MCF 10A (cell line): Measurements from ENCODE around the gene SLC1A7. TPM values are rescaled to one million over a fixed set of nuclear protein-coding genes. Genes with fewer than 3 reads are reported as not detected.

Source experiments
- BruUV-seq: library from RNA; stranded (reverse); fragments of 400-500 nt; replicated peaks from 2 replicates; lab custom pipeline; 2021; lab: Mats Ljungman, UMichigan
- CTCF ChIA-PET: fragments of 300-600 bp; sonication (Branson Sonifier 250); formaldehyde crosslinking; extraction: SDS; loops from one replicate; lab custom pipeline; 2021; ENCODE audit warnings: antibody characterized with exemption, inconsistent platforms; lab: Yijun Ruan, JAX
- POLR2A ChIA-PET: fragments of 300-600, 350-650 bp; sonication (Branson Sonifier 250); formaldehyde crosslinking; extraction: SDS; loops from one replicate; lab custom pipeline; 2020; ENCODE audit warnings: antibody characterized with exemption, inconsistent platforms; lab: Yijun Ruan, JAX
- DNase-seq: peaks from one replicate; pipeline ENCODE4 v3.0.0-alpha.2; 2018; ENCODE audit not compliant: unreplicated experiment
- H3K27ac Mint-ChIP-seq: one replicate; pipeline ENCODE4 v1.8.0; 2022; ENCODE audit warnings: mild to moderate bottlenecking, low read depth, mixed read lengths; ENCODE audit not compliant: unreplicated experiment
- H3K27me3 Mint-ChIP-seq: one replicate; pipeline ENCODE4 v1.8.0; 2022; ENCODE audit warnings: mixed read lengths; ENCODE audit not compliant: insufficient read depth, unreplicated experiment
- H3K36me3 Mint-ChIP-seq: one replicate; pipeline ENCODE4 v1.8.0; 2022; ENCODE audit warnings: mild to moderate bottlenecking, moderate library complexity, mixed read lengths; ENCODE audit not compliant: insufficient read depth, unreplicated experiment
- H3K4me1 Mint-ChIP-seq: one replicate; pipeline ENCODE4 v1.8.0; 2022; ENCODE audit warnings: mixed read lengths; ENCODE audit not compliant: insufficient read depth, unreplicated experiment
- H3K4me3 Mint-ChIP-seq: one replicate; pipeline ENCODE4 v1.8.0; 2022; ENCODE audit warnings: mild to moderate bottlenecking, moderate library complexity, mixed read lengths; ENCODE audit not compliant: unreplicated experiment
- H3K9me3 Mint-ChIP-seq: one replicate; pipeline ENCODE4 v1.8.0; 2022; ENCODE audit warnings: mixed read lengths; ENCODE audit not compliant: unreplicated experiment
- intact Hi-C: fragments of 100-400 bp; cut with micrococcal nuclease; formaldehyde crosslinking; loops from 2 replicates; pipeline ENCODE4 v1.14.1; 2022
- total RNA-seq: library from RNA; stranded (reverse); gene quantifications from 2 replicates; pipeline ENCODE4 v1.2.3, GENCODE V29; 2022
- TF ChIP-seq, protein P1 (sequence below): fragments of 200-600 bp; IDR thresholded peaks from one replicate; pipeline ENCODE4 v1.8.0; 2022; ENCODE audit warnings: antibody characterized with exemption, mild to moderate bottlenecking; ENCODE audit not compliant: unreplicated experiment

SLC1A7 gene
- total RNA-seq, 1 experiment from 2014 or later, result not detected

DNA sequence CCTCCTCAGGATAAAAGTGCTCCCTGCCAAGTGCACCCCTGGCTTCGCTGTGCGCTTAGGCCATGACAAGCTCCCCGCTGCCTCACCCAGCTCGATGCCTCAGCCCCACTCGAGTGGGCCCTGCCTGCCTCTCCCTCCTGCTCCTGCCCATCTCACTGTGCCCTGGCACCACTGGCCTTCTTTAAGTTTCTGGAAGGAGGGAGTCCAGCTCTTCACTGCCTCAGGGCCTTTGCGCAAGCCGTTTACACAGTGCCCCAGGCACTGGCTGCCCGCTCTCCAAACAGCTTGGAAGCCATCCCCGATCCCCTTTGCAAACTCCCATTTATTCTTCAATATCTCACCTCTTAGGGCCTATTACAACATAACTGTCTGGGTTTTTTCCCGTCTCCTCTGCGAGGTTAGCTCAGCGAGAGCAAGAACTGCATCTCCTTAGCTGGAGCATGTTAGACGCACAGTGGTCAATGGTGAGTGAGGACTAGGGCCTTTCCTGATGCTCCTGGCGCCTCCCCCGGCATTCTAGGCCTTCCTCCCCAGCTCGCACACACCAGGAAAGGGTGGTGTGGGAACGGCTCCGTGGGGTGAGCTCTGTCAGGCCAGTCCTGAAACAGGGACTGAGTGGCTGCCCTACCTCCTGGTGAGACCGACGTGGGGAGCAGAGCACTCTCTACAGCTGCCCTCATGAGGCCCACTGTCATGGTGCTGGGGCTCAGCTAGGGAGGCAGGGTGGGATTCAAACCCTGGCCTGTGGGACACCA is 48.5 kb downstream of the SLC1A7 start:
- H3K27me3 Mint-ChIP-seq, result no peaks in the 10 kb centered on the region
- H3K27ac Mint-ChIP-seq, result no peak overlapping the region
- H3K4me1 Mint-ChIP-seq, result no peaks in the 10 kb centered on the region
- H3K36me3 Mint-ChIP-seq, result no peaks in the 10 kb centered on the region
- no peak overlapping the region for H3K4me3 Mint-ChIP-seq
- DNase-seq, result no peak
- intact Hi-C loops, result no loop called here
- ChIA-PET CTCF (interaction anchor here (0.7 kb wide), 1 partner anchor 1299 kb away, joined by 3 read pairs; no protein-coding TSS in a partner anchor), POLR2A (interaction anchor here (0.6 kb wide), 1 partner anchor 79 kb away, joined by 3 read pairs; no protein-coding TSS in a partner anchor)
- no peaks in the 10 kb centered on the region for H3K9me3 Mint-ChIP-seq
- BruUV-seq, result no TSS peak
- TF ChIP-seq, protein P1, sequence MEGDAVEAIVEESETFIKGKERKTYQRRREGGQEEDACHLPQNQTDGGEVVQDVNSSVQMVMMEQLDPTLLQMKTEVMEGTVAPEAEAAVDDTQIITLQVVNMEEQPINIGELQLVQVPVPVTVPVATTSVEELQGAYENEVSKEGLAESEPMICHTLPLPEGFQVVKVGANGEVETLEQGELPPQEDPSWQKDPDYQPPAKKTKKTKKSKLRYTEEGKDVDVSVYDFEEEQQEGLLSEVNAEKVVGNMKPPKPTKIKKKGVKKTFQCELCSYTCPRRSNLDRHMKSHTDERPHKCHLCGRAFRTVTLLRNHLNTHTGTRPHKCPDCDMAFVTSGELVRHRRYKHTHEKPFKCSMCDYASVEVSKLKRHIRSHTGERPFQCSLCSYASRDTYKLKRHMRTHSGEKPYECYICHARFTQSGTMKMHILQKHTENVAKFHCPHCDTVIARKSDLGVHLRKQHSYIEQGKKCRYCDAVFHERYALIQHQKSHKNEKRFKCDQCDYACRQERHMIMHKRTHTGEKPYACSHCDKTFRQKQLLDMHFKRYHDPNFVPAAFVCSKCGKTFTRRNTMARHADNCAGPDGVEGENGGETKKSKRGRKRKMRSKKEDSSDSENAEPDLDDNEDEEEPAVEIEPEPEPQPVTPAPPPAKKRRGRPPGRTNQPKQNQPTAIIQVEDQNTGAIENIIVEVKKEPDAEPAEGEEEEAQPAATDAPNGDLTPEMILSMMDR, result no peak

- BruUV-seq, result no TSS peak
- TF ChIP-seq, protein P1, result no peak
- Mint-ChIP-seq H3K9me3 (no peaks in the 10 kb centered on the region), H3K36me3 (no peaks in the 10 kb centered on the region), H3K27me3 (no peaks in the 10 kb centered on the region), H3K27ac (no peak overlapping the region), H3K4me1 (no peaks in the 10 kb centered on the region), H3K4me3 (no peak overlapping the region)
- ChIA-PET CTCF (no interaction called here), POLR2A (interaction anchor here (0.6 kb wide), 1 partner anchor 78 kb away, joined by 3 read pairs; no protein-coding TSS in a partner anchor)
- no peak for DNase-seq
- intact Hi-C loops, result no loop called here
Observed at GRCh38 chr1:53093451-53093754, 49.0 kb downstream of the SLC1A7 start.

DNA sequence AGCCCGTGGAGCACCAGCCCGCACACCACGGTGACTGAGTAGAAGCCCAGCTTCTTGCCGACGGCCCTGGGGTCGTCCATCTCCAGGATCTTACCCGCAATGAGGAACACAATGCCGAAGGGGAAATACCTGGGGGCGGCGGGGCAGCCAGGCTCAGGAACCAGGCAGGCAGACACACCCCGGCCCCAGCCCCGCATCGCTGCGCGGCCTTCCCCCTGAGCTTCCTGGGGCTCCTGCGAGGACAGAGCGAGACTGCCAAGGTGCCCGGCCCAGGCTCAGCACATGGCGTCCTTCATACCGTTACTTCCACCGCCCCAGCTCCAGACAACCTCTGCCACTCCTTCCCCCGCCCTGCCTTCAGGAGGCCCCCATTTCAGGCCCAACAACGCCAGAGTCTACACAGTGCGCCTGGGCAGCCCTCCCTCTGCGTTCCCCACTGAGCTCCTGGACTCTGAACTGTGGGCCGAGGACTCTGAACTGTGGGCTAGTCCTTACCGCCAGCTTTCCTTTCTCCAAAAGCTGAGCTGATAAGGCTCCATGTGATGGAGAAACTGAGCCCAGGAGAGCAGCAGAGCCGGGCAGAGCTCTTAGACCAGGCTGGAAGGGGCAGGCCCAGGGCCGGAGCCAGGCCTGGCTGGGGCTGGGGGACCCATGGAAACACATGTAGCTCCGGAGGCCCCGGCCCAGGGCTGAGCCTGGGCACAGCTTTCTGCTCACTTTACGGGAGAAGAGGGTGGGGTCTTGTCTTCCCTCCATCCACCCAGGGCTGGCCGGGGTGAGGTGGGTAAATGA is 49.6 kb downstream of the SLC1A7 start:
- no TSS peak for BruUV-seq
- H3K4me1 Mint-ChIP-seq, result no peaks in the 10 kb centered on the region
- no peak overlapping the region for H3K4me3 Mint-ChIP-seq
- H3K36me3 Mint-ChIP-seq, result no peaks in the 10 kb centered on the region
- intact Hi-C loops, result no loop called here
- H3K27ac Mint-ChIP-seq, result no peak overlapping the region
- no peak for DNase-seq
- TF ChIP-seq, protein P1, result no peak
- no peaks in the 10 kb centered on the region for H3K27me3 Mint-ChIP-seq
- ChIA-PET POLR2A (interaction anchor here (0.6 kb wide), 1 partner anchor 78 kb away, joined by 3 read pairs; no protein-coding TSS in a partner anchor), CTCF (no interaction called here)
- no peaks in the 10 kb centered on the region for H3K9me3 Mint-ChIP-seq
